Measurements from ENCODE around the gene AIG1. TPM values are rescaled to one million over a fixed set of nuclear protein-coding genes. Genes with fewer than 3 reads are reported as not detected.

AIG1 gene
- total RNA-seq, 1 experiment from 2014 or later = 29.9 TPM

DNA sequence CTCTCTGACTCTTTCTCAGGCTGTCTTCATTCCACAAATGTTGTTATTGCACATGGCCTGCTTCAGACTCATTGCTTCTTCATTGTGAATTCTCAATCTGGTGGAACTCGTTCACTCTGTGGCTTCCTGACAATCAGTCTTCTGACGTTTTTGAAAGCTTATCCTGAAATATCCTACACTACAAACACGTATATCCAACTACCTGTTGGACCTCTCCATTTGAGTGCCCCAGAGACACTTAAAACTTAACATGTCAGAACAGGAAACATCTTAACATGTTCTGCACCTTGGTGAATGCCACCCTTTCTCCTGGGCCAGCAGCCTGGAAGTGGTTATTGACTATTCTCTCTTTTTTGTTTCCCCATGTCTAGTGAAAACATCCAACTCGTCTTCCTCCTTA is 50.8 kb downstream of the AIG1 start:
- Histone ChIP-seq H3K36me3 (no peaks in the 10 kb centered on the region), H3K9me3 (replicated peaks) (no peaks in the 10 kb centered on the region), H3K4me1 (replicated peaks) (no peaks in the 10 kb centered on the region), H3K4me3 (no peak overlapping the region), H3K27me3 (replicated peaks) (no peaks in the 10 kb centered on the region), H3K27ac (no peak overlapping the region)
- DNase-seq (ENCODE audit: low read depth in 1 of 2, low spot score in 2 of 2) = no peak

DNA sequence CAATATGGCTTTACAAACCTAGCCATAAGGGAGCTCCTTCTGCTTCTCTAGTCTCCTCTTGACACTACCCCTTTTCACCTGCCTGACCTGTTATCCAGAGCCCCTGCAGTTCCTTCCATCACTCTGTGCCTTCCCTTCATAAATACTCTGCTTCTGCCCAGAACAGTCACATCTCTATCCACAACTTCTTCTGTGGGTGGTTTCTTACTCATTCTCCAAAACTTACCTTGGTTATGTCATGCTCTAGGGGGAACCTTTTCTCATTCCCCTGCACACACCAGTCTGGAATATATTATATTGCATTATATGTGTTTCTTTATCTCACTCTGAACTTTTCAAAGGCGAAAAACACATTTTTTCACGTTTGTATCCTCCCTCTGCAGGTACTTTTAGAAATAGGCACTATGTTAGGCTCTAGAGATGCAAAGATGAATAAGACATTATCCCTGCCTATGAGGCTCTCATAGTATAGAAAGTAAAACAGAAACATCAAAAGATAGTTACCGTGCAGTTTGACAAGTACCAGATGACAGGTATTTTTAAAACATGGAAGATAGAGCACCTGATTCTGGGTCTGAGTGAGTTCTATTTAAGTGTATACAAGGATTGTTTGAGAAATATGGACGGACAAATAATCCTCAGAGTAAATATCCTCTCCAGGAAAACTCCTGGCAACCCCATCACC is 51.5 kb downstream of the AIG1 start:
- Histone ChIP-seq H3K36me3 (no peaks in the 10 kb centered on the region), H3K4me1 (replicated peaks) (no peaks in the 10 kb centered on the region), H3K27ac (no peak overlapping the region), H3K9me3 (replicated peaks) (no peaks in the 10 kb centered on the region), H3K27me3 (replicated peaks) (no peaks in the 10 kb centered on the region), H3K4me3 (no peak overlapping the region)
- DNase-seq (ENCODE audit: low read depth in 1 of 2, low spot score in 2 of 2) = no peak

DNA sequence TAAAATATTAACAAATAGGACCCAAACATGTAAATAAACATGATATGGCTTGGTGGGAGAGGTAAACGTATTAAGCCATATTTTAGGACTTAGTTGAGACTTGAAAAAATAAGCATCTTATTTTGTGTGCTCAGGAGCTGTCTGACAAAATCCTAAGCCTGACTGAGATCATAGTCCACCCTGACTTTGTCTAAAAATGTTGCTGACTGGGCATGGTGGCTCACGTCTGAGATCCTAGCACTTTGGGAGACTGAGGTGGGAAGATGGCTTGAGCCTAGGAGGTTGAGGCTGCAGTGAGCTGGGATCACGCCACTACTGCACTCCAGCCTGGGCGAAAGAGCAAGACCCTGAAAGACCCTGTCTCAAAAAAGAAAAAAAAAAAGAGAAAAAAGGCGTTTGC is 52.1 kb downstream of the AIG1 start:
- Histone ChIP-seq H3K9me3 (replicated peaks) (no peaks in the 10 kb centered on the region), H3K4me1 (replicated peaks) (no peaks in the 10 kb centered on the region), H3K4me3 (no peak overlapping the region), H3K27me3 (replicated peaks) (no peaks in the 10 kb centered on the region), H3K27ac (no peak overlapping the region), H3K36me3 (no peaks in the 10 kb centered on the region)
- DNase-seq (ENCODE audit: low read depth in 1 of 2, low spot score in 2 of 2) = no peak

DNA sequence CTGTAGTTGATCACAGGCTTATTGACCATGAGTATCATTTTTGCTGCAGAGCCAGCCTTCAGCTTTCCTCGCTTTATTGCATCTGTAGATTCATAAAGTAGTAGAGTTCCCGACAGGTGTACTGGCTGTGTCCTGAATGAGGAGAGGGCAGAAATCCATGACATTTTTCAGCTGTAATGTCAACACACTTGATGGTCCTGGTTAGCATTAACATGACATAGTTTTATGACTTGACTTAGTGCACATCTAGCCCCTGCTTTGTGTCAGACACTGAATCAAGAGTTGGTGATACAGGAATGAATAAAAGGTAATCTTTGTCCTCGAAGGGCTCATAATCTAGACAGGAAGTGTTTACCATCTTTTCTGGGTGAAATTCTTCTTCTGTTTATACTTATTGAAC is 55.0 kb downstream of the AIG1 start:
- Histone ChIP-seq H3K36me3 (no peaks in the 10 kb centered on the region), H3K27me3 (replicated peaks) (no peaks in the 10 kb centered on the region), H3K9me3 (replicated peaks) (0 out of 2 replicates have a peak, but pooled peaks cover 5% of the 10 kb centered on the region), H3K4me3 (no peak overlapping the region), H3K4me1 (replicated peaks) (no peaks in the 10 kb centered on the region), H3K27ac (no peak overlapping the region)
- no peak for DNase-seq (ENCODE audit: low read depth in 1 of 2, low spot score in 2 of 2)

DNA sequence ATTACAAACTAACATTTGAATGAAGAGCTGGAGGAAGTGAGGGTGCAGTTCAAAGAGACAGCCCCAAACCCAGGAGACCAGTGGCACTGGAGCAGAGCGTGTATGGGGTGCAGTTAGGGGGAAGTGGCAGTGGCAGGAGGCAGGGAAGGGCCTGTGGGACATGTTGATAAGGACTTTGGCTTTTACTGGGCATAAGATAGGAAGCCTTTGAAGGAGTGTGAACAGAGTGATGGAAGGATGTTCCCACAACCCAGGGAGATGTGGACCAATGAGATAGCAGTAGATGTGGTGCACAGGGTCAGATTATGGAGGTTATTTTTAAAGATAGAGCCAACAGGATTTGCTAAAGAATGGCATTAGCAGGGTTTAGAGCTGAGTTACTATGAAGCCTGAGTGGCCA is 56.4 kb downstream of the AIG1 start:
- no peak overlapping the region for H3K27ac ChIP-seq
- no peaks in the 10 kb centered on the region for H3K27me3 ChIP-seq (replicated peaks)
- H3K4me1 ChIP-seq (replicated peaks) = no peaks in the 10 kb centered on the region
- 0 out of 2 replicates have a peak, but pooled peaks cover 9% of the 10 kb centered on the region for H3K9me3 ChIP-seq (replicated peaks)
- H3K4me3 ChIP-seq = no peak overlapping the region
- no peaks in the 10 kb centered on the region for H3K36me3 ChIP-seq
- no peak for DNase-seq (ENCODE audit: low read depth in 1 of 2, low spot score in 2 of 2)

DNA sequence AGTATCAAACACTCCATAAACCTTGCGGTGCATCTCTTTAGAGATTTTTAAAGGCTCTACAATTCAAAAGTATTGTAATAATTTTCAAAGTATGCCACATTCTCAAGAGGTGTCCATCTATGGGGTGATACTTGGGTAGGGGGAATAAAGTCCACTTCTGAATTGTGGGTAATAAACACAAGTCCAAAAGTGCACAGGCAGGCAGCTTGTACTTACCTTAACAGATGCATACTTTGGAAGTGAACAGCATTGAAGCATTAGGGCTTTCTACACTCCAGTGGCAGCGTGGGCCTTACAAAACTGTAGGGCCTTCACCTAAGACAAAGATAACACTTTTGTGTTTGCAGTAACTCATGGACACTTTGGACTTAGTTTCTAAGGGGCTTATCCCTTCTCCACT is 58.6 kb downstream of the AIG1 start:
- Histone ChIP-seq H3K36me3 (no peaks in the 10 kb centered on the region), H3K4me3 (no peak overlapping the region), H3K27me3 (replicated peaks) (no peaks in the 10 kb centered on the region), H3K27ac (no peak overlapping the region), H3K4me1 (replicated peaks) (no peaks in the 10 kb centered on the region), H3K9me3 (replicated peaks) (0 out of 2 replicates have a peak, but pooled peaks cover 9% of the 10 kb centered on the region)
- no peak for DNase-seq (ENCODE audit: low read depth in 1 of 2, low spot score in 2 of 2)

GRCh38 chr6:143123081-143123480 is 62.4 kb downstream of the AIG1 start:
- H3K4me3 ChIP-seq = no peak overlapping the region
- H3K4me1 ChIP-seq (replicated peaks) = peaks cover 8% of the 10 kb centered on the region
- no peak overlapping the region for H3K27ac ChIP-seq
- 0 out of 2 replicates have a peak, but pooled peaks cover 9% of the 10 kb centered on the region for H3K9me3 ChIP-seq (replicated peaks)
- DNase-seq (ENCODE audit: low read depth in 1 of 2, low spot score in 2 of 2) = no peak
- no peaks in the 10 kb centered on the region for H3K27me3 ChIP-seq (replicated peaks)
- no peaks in the 10 kb centered on the region for H3K36me3 ChIP-seq

- Histone ChIP-seq H3K4me3 (no peak overlapping the region), H3K27ac (no peak overlapping the region), H3K4me1 (replicated peaks) (peaks cover 8% of the 10 kb centered on the region), H3K27me3 (replicated peaks) (no peaks in the 10 kb centered on the region), H3K36me3 (no peaks in the 10 kb centered on the region), H3K9me3 (replicated peaks) (0 out of 2 replicates have a peak, but pooled peaks cover 9% of the 10 kb centered on the region)
- no peak for DNase-seq (ENCODE audit: low read depth in 1 of 2, low spot score in 2 of 2)
Measured at GRCh38 chr6:143123941-143124340, 63.3 kb downstream of the AIG1 start.

- Histone ChIP-seq H3K27ac (peak overlapping the region; percentile 31; the same call in 1 of the 2 replicates), H3K27me3 (replicated peaks) (no peaks in the 10 kb centered on the region), H3K9me3 (replicated peaks) (0 out of 2 replicates have a peak, but pooled peaks cover 6% of the 10 kb centered on the region), H3K4me3 (no peak overlapping the region), H3K4me1 (replicated peaks) (peaks cover 8% of the 10 kb centered on the region), H3K36me3 (no peaks in the 10 kb centered on the region)
- peak in 1 of 2 experiments; percentile 27 for DNase-seq (ENCODE audit: low read depth in 1 of 2, low spot score in 2 of 2)
Measured at GRCh38 chr6:143125455-143125854, 64.8 kb downstream of the AIG1 start.

GRCh38 chr6:143125864-143126573 is 65.3 kb downstream of the AIG1 start:
- Histone ChIP-seq H3K27me3 (replicated peaks) (no peaks in the 10 kb centered on the region), H3K27ac (peak overlapping the region; percentile 33), H3K4me1 (replicated peaks) (peaks cover 8% of the 10 kb centered on the region), H3K36me3 (no peaks in the 10 kb centered on the region), H3K4me3 (no peak overlapping the region), H3K9me3 (replicated peaks) (0 out of 2 replicates have a peak, but pooled peaks cover 4% of the 10 kb centered on the region)
- DNase-seq (ENCODE audit: low read depth in 1 of 2, low spot score in 2 of 2) = peak in 1 of 2 experiments; percentile 43

GRCh38 chr6:143126574-143126941 is 65.9 kb downstream of the AIG1 start:
- Histone ChIP-seq H3K4me3 (no peak overlapping the region), H3K36me3 (no peaks in the 10 kb centered on the region), H3K27me3 (replicated peaks) (no peaks in the 10 kb centered on the region), H3K27ac (peak overlapping the region; percentile 33; the same call in 1 of the 2 replicates), H3K9me3 (replicated peaks) (no peaks in the 10 kb centered on the region), H3K4me1 (replicated peaks) (peaks cover 8% of the 10 kb centered on the region)
- no peak for DNase-seq (ENCODE audit: low read depth in 1 of 2, low spot score in 2 of 2)

DNA sequence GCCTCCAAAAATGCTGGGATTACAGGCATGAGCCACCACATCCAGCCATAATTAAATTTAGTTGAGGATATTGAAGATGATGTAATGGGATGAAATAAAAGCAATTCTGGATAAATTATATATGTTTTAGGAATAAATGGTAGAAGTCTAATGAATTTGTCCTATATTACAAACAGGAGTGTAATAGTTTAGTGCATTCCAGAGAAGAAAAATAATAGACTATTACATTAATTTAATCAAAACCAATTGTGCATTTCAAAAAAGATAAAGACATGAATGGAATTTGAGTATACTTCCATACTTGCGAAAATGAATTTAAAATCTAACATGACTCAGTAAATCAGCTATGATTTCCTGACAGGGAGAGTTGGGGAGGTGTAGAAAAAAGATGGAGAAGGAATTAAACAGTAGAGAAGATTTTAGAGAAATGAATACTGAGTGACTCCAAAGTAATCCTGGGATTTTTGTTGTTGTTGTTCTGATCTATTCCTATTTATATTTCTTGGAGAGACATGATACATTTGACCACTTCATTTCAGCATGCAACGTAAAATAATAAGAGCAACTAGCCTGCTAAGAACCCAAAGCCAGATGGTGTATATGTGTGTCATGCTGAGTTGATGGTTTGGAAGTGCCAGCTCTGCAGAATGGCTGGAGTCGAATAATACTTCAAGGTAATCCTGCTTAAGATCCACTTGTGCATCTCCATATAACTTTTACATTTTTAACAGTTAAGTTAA is 67.4 kb downstream of the AIG1 start:
- H3K4me3 ChIP-seq = no peak overlapping the region
- no peak overlapping the region for H3K27ac ChIP-seq
- DNase-seq (ENCODE audit: low read depth in 1 of 2, low spot score in 2 of 2) = no peak
- no peaks in the 10 kb centered on the region for H3K36me3 ChIP-seq
- H3K4me1 ChIP-seq (replicated peaks) = peaks cover 8% of the 10 kb centered on the region
- H3K9me3 ChIP-seq (replicated peaks) = no peaks in the 10 kb centered on the region
- no peaks in the 10 kb centered on the region for H3K27me3 ChIP-seq (replicated peaks)

GRCh38 chr6:143128681-143129015 is 68.0 kb downstream of the AIG1 start:
- Histone ChIP-seq H3K27me3 (replicated peaks) (no peaks in the 10 kb centered on the region), H3K9me3 (replicated peaks) (no peaks in the 10 kb centered on the region), H3K4me3 (no peak overlapping the region), H3K27ac (no peak overlapping the region), H3K4me1 (replicated peaks) (peaks cover 8% of the 10 kb centered on the region), H3K36me3 (no peaks in the 10 kb centered on the region)
- DNase-seq (ENCODE audit: low read depth in 1 of 2, low spot score in 2 of 2) = no peak

DNA sequence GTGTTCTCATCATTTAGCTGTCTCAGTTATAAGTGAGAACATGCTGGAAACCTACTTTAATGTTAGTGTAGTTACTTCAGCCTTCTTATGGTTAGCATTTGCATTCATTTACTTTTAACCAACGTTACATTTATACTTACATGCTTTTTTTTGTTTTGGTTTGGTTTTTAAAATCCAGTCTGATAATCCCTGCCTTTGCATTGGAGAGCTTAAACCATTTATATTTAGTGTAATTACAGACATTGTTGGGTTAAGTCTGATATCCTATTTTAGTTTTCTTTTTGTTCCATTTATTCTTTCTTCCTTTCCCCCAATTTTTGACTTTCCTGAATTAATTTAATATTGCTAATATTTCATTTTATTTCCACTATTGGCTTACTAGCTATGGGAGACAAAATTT is 70.2 kb downstream of the AIG1 start:
- Histone ChIP-seq H3K4me3 (no peak overlapping the region), H3K4me1 (replicated peaks) (peaks cover 3% of the 10 kb centered on the region), H3K27ac (no peak overlapping the region), H3K27me3 (replicated peaks) (no peaks in the 10 kb centered on the region), H3K36me3 (no peaks in the 10 kb centered on the region), H3K9me3 (replicated peaks) (no peaks in the 10 kb centered on the region)
- no peak for DNase-seq (ENCODE audit: low read depth in 1 of 2, low spot score in 2 of 2)

All from SJSA1 (cell line).